Parathyroid adenoma (tissue), 2 donors: Measurements from ENCODE around the gene CIROP.

ENCODE experiments used
- H2AFZ ChIP-seq: fragments of 300-600 bp; sonication (generic); one replicate; pipeline ENCODE4 v1.7.0; 2017; ENCODE audit warnings: antibody characterized with exemption, mild to moderate bottlenecking
- H3K27ac ChIP-seq: fragments of 300-600 bp; sonication (generic); one replicate; pipeline ENCODE4 v1.7.0; 2017
- H3K27me3 ChIP-seq: fragments of 300-600 bp; sonication (generic); one replicate; pipeline ENCODE4 v1.7.0; 2017; ENCODE audit warnings: low read length; ENCODE audit not compliant: control insufficient read depth, insufficient read depth
- H3K36me3 ChIP-seq: fragments of 300-600 bp; sonication (generic); one replicate; pipeline ENCODE4 v1.7.0; 2017; ENCODE audit warnings: low read length; ENCODE audit not compliant: control insufficient read depth, insufficient read depth
- H3K4me1 ChIP-seq: fragments of 300-600 bp; sonication (generic); one replicate; pipeline ENCODE4 v1.7.0; 2017; ENCODE audit warnings: control low read depth
- H3K4me2 ChIP-seq: fragments of 300-600 bp; sonication (generic); one replicate; pipeline ENCODE4 v1.7.0; 2017; ENCODE audit warnings: low read length
- H3K4me3 ChIP-seq: fragments of 300-600 bp; sonication (generic); one replicate; pipeline ENCODE4 v1.7.0; 2017; ENCODE audit warnings: low read depth, low read length
- H3K79me2 ChIP-seq: fragments of 300-600 bp; sonication (generic); one replicate; pipeline ENCODE4 v1.7.0; 2017; ENCODE audit warnings: control low read depth
- H3K9ac ChIP-seq: fragments of 300-600 bp; sonication (generic); one replicate; pipeline ENCODE4 v1.7.0; 2017; ENCODE audit warnings: mild to moderate bottlenecking
- H3K9me3 ChIP-seq: fragments of 300-600 bp; sonication (generic); one replicate; pipeline ENCODE4 v1.7.0; 2017; ENCODE audit warnings: low read length; ENCODE audit not compliant: control insufficient read depth
- CTCF ChIP-seq: fragments of 300-600 bp; sonication (generic); IDR thresholded peaks from one replicate; pipeline ENCODE4 v1.7.0; 2017; ENCODE audit warnings: antibody characterized with exemption, mild to moderate bottlenecking
- donor health status: primary hyperparathyroidism.

CIROP gene

GRCh38 chr14:23120541-23121251 lies 15.9 kb upstream of the CIROP start:
- peaks cover 45% of the 10 kb centered on the region for H3K4me1 ChIP-seq
- no peaks in the 10 kb centered on the region for H3K27me3 ChIP-seq
- no peaks in the 10 kb centered on the region for H3K79me2 ChIP-seq
- no peaks in the 10 kb centered on the region for H3K36me3 ChIP-seq
- peak overlapping the region; percentile 100 for H3K27ac ChIP-seq
- H3K9me3 ChIP-seq = no peaks in the 10 kb centered on the region
- TF ChIP-seq CTCF = peak; percentile 100
- H3K4me2 ChIP-seq = peak overlapping the region; percentile 59
- H3K9ac ChIP-seq = peak overlapping the region; percentile 22
- peak overlapping the region; percentile 71 for H2AFZ ChIP-seq
- peak overlapping the region; percentile 45 for H3K4me3 ChIP-seq

GRCh38 chr14:23119363-23120327 lies 14.9 kb upstream of the CIROP start:
- H3K4me1 ChIP-seq = peaks cover 36% of the 10 kb centered on the region
- no peak for TF ChIP-seq CTCF
- H3K79me2 ChIP-seq = no peaks in the 10 kb centered on the region
- no peak overlapping the region for H3K27ac ChIP-seq
- H3K4me2 ChIP-seq = no peak overlapping the region
- H2AFZ ChIP-seq = peak overlapping the region; percentile 71
- H3K36me3 ChIP-seq = no peaks in the 10 kb centered on the region
- H3K9ac ChIP-seq = no peak overlapping the region
- no peak overlapping the region for H3K4me3 ChIP-seq
- no peaks in the 10 kb centered on the region for H3K9me3 ChIP-seq
- no peaks in the 10 kb centered on the region for H3K27me3 ChIP-seq

- peak within 1 kb of the TSS; percentile 71 for H2AFZ ChIP-seq
- no peaks in the 10 kb centered on the region for H3K9me3 ChIP-seq
- H3K36me3 ChIP-seq = no peaks in the 10 kb centered on the region
- no peak within 1 kb of the TSS for H3K4me3 ChIP-seq
- H3K27ac ChIP-seq = no peak within 1 kb of the TSS
- no peaks in the 10 kb centered on the region for H3K27me3 ChIP-seq
- H3K4me2 ChIP-seq = no peak within 1 kb of the TSS
- peaks cover 29% of the 10 kb centered on the region for H3K4me1 ChIP-seq
- TF ChIP-seq CTCF = no peak
- no peak within 1 kb of the TSS for H3K9ac ChIP-seq
- no peaks in the 10 kb centered on the region for H3K79me2 ChIP-seq
Observed at GRCh38 chr14:23118506-23119362, 13.9 kb upstream of the CIROP start, which contains the start of gene CEBPE. CEBPE (minus strand) TSS chr14:23119255; CDS start chr14:23119091, 164 bp downstream.

- Histone ChIP-seq H3K4me3 (no peak overlapping the region), H3K4me1 (peaks cover 22% of the 10 kb centered on the region), H3K27me3 (no peaks in the 10 kb centered on the region), H3K4me2 (no peak overlapping the region), H3K9me3 (no peaks in the 10 kb centered on the region), H3K9ac (no peak overlapping the region), H2AFZ (no peak overlapping the region), H3K36me3 (no peaks in the 10 kb centered on the region), H3K79me2 (no peaks in the 10 kb centered on the region), H3K27ac (no peak overlapping the region)
- TF ChIP-seq CTCF = no peak
Observed at GRCh38 chr14:23117371-23118020, 12.7 kb upstream of the CIROP start.
